ENCODE data around the gene HDAC4.

DNA sequence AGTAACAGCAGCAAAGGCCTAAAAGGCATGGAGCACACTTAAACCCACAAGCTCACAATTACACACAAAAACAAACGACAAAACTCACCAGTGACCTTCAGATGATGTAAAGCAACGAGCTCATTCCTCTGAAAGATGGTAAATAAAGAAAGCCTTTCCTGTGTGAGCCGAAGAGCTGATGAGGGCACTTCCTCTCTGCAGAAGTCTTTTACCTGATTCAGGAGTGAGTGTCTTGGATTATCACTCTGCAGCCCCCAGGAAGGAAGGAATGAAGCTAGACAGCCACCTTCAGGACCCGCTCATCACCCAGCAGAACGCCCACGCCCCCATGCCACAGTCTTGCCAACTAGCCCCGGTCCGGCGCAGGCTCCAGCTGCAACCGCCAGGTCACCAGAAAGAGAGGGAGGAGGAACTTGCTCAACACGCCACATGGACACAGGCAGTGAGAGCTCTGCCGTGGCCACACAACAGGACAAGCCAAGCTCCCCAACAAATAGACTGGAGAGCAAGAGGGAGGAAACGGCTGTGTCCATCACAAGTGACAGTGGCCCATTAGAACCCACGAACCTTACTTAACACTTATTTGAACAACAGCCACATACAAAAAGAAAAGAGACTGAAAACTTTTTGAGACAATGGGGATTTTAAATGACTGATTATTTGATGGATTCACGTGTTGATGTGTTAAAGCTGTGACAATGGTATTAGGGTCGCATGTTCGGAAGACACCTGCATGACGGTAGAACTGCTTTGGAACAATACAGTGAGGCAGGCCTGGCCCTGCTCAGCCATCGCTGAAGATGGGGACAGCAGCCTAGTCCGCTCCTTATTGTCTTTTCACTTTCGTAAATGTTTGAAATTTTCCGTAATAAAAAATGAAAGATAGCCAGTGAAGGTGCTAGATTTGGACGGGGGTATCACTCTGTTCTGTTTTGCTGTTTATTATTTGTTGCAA lies 127.3 kb downstream of the HDAC4 start:
- TF ChIP-seq, protein P1, sequence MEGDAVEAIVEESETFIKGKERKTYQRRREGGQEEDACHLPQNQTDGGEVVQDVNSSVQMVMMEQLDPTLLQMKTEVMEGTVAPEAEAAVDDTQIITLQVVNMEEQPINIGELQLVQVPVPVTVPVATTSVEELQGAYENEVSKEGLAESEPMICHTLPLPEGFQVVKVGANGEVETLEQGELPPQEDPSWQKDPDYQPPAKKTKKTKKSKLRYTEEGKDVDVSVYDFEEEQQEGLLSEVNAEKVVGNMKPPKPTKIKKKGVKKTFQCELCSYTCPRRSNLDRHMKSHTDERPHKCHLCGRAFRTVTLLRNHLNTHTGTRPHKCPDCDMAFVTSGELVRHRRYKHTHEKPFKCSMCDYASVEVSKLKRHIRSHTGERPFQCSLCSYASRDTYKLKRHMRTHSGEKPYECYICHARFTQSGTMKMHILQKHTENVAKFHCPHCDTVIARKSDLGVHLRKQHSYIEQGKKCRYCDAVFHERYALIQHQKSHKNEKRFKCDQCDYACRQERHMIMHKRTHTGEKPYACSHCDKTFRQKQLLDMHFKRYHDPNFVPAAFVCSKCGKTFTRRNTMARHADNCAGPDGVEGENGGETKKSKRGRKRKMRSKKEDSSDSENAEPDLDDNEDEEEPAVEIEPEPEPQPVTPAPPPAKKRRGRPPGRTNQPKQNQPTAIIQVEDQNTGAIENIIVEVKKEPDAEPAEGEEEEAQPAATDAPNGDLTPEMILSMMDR (IDR thresholded peaks at IDR 0.05), result no peak
- TF ChIP-seq POLR2AphosphoS5 (IDR thresholded peaks at IDR 0.05; ENCODE audit: insufficient read depth in 1 of 2, low read depth in 1 of 2), result no peak
